HG03457 (cell line): ENCODE data around the gene ZSCAN31.
"Not testable (repeated sequence)": the region's sequence is repeated elsewhere in the genome, so short reads cannot be mapped to it uniquely, and the experiment has no call there.

Source experiments
- ATAC-seq: cut with Tn5 transposase; IDR thresholded peaks from one replicate; pipeline ENCODE4 v1.9.1; 2021; ENCODE audit warnings: moderate number of reproducible peaks; ENCODE audit not compliant: unreplicated experiment

ZSCAN31 gene

GRCh38 chr6:28323813-28324424 is 12.0 kb downstream of the ZSCAN31 start:
- no peak for ATAC-seq

- ATAC-seq, result no peak
Measured at GRCh38 chr6:28322661-28323060, 13.3 kb downstream of the ZSCAN31 start.

DNA sequence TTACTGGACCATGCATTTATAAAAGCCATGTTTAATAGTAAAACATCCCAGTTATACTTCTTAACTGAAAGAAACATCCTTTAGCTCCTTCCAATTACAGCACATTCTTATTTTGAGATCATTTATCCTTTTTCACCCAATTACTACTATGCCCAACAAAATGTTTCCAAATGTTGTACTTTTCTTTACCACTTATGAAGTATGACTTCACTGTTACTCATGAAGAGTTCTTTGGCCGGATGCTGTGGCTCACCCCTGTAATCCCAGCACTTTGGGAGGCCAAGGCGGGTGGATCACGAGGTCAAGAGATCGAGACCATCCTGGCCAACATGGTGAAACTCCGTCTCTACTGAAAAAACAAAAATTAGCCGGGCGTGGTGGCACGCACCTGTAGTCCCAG is 18.1 kb downstream of the ZSCAN31 start:
- not testable (repeated sequence) for ATAC-seq

- ATAC-seq, result no peak
Measured at GRCh38 chr6:28315628-28316027, 20.3 kb downstream of the ZSCAN31 start.

- ATAC-seq, result no peak
Measured at GRCh38 chr6:28312939-28313338, 23.0 kb downstream of the ZSCAN31 start.

- ATAC-seq, result no peak
Measured at GRCh38 chr6:28311139-28311823, 24.7 kb downstream of the ZSCAN31 start.

- not testable (repeated sequence) for ATAC-seq
Measured at GRCh38 chr6:28306363-28306762, 29.6 kb downstream of the ZSCAN31 start.

GRCh38 chr6:28303570-28303969 is 32.4 kb downstream of the ZSCAN31 start:
- peak; percentile 83 for ATAC-seq

GRCh38 chr6:28296520-28297060 is 39.4 kb downstream of the ZSCAN31 start:
- no peak for ATAC-seq

DNA sequence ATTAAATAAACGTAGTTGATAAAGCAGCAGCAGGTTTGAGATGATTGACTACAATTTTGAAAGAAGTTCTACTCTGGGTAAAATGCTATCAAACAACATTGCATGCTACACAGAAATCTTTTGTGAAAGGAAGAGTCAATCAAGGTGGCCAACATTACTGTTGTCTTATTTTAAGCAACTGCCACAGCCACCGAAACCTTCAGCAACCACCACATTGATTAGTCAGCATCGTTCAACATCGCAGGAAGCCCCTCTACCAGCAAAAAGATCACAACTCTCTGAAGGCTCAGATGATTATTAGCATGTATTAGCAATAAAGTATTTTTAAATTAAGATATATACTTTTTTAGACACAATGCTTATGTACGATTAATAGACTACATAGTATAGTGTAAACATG is 40.6 kb downstream of the ZSCAN31 start:
- no peak for ATAC-seq

DNA sequence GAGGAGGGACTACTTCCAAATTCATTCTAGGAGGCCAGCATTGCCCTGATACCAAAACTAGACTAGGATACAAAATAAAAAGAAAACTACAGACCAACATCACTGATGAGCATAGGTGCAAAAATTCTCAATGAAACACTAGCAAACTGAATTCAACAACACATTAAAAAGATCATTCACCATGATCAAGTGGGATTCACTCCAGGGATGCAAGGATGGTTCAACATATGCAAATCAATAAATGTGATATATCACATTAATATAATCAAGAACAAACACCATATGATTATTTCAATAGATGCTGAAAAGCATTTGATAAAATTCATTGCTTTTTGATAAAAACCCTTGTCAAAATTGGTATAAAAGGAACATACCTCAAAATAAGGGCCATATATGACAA is 44.4 kb downstream of the ZSCAN31 start:
- ATAC-seq, result no peak

GRCh38 chr6:28282926-28283325 is 53.0 kb downstream of the ZSCAN31 start:
- no peak for ATAC-seq

- peak; percentile 83 for ATAC-seq
Measured at GRCh38 chr6:28281288-28282064, 54.5 kb downstream of the ZSCAN31 start, which contains the start of gene PGBD1. Gene PGBD1, plus strand, starts transcription at chr6:28281572. Its CDS starts 2,242 bp downstream, at chr6:28283814.

GRCh38 chr6:28280595-28281287 is 55.2 kb downstream of the ZSCAN31 start:
- ATAC-seq, result no peak

- no peak for ATAC-seq
Measured at GRCh38 chr6:28277746-28278145, 58.2 kb downstream of the ZSCAN31 start.

DNA sequence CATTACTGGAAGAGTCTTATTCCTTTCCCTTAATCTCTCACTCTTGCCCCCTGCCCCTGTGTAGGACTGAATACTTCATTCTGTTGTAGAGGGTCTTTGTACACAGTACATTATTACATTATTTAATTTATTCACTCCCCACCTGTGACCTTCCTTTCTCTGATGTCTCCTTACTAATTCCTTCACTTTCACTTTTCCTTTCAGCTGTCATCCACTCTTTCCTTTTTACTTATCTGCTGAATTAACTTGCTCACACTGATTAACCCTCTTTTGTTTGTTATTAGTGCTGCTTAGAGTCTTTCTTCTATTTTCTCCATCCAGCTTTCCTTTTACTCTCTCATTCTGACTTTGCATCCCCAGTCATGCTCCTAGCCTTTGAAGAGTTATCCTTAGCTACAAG is 61.1 kb downstream of the ZSCAN31 start:
- no peak for ATAC-seq
